ENCODE measurements around the gene MEIS2. TPM values are rescaled to one million over a fixed set of nuclear protein-coding genes. Genes with fewer than 3 reads are reported as not detected.

Gene MEIS2
- polyA plus RNA-seq, 1 donor from 2014 or later = 825 TPM

GRCh38 chr15:37086120-37086519, 14.2 kb downstream of the MEIS2 start:
- peaks cover 69% of the 10 kb centered on the region for H4K20me1 ChIP-seq (ENCODE audit: insufficient read depth)
- no peak for TF ChIP-seq EP300 (conservative IDR thresholded peaks at IDR 0.05; ENCODE audit: poor library complexity, severe bottlenecking)
- TF ChIP-seq REST (IDR thresholded peaks at IDR 0.05; ENCODE audit: borderline replicate concordance) = peak; percentile 61
- H3K27me3 ChIP-seq (ENCODE audit: insufficient read depth, low read depth, low read length) = no peaks in the 10 kb centered on the region
- no peaks in the 10 kb centered on the region for H3K9me3 ChIP-seq (ENCODE audit: low read length)
- H3K4me2 ChIP-seq (ENCODE audit: low read length) = peak overlapping the region; percentile 97
- no peaks in the 10 kb centered on the region for H3K9me2 ChIP-seq (ENCODE audit: insufficient read depth, low read length)
- H3K36me3 ChIP-seq (ENCODE audit: insufficient read depth, low read length) = peaks cover 17% of the 10 kb centered on the region
- H2AFZ ChIP-seq (ENCODE audit: low read depth, low read length) = no peak overlapping the region
- peaks cover 100% of the 10 kb centered on the region for H3K79me2 ChIP-seq (replicated peaks; ENCODE audit: insufficient read depth, low read length)
- peak overlapping the region; percentile 93 for H3K4me3 ChIP-seq (ENCODE audit: low read length)
- peak overlapping the region; percentile 100 for H3K9ac ChIP-seq (ENCODE audit: low read length)
- H3K27ac ChIP-seq (ENCODE audit: low read length) = peak overlapping the region; percentile 99
- H3F3A ChIP-seq (ENCODE audit: insufficient read depth, low read length, poor library complexity, severe bottlenecking) = peaks cover 16% of the 10 kb centered on the region

- Histone ChIP-seq H3K79me2 (replicated peaks; ENCODE audit: insufficient read depth, low read length) (peaks cover 100% of the 10 kb centered on the region), H3K4me2 (ENCODE audit: low read length) (peak overlapping the region; percentile 97)
Observed at GRCh38 chr15:37084602-37085001, 15.7 kb downstream of the MEIS2 start.

More at GRCh38 chr15:37084602-37085001, 15.7 kb downstream of the MEIS2 start:
- Histone ChIP-seq H2AFZ (ENCODE audit: low read depth, low read length) (no peak overlapping the region), H3K27ac (ENCODE audit: low read length) (peak overlapping the region; percentile 99), H3F3A (ENCODE audit: insufficient read depth, low read length, poor library complexity, severe bottlenecking) (peaks cover 16% of the 10 kb centered on the region), H3K9ac (ENCODE audit: low read length) (peak overlapping the region; percentile 100), H3K27me3 (ENCODE audit: insufficient read depth, low read depth, low read length) (no peaks in the 10 kb centered on the region), H3K4me3 (ENCODE audit: low read length) (peak overlapping the region; percentile 93), H4K20me1 (ENCODE audit: insufficient read depth) (peaks cover 80% of the 10 kb centered on the region), H3K9me3 (ENCODE audit: low read length) (no peaks in the 10 kb centered on the region), H3K36me3 (ENCODE audit: insufficient read depth, low read length) (peaks cover 13% of the 10 kb centered on the region), H3K9me2 (ENCODE audit: insufficient read depth, low read length) (no peaks in the 10 kb centered on the region)
- TF ChIP-seq SMC3 (conservative IDR thresholded peaks at IDR 0.05; ENCODE audit: poor library complexity) (no peak), TAF1 (IDR thresholded peaks at IDR 0.05; ENCODE audit: low read depth) (no peak), REST (IDR thresholded peaks at IDR 0.05; ENCODE audit: borderline replicate concordance) (peak; percentile 96), CTCF (IDR thresholded peaks at IDR 0.05; ENCODE audit: poor library complexity, severe bottlenecking) (no peak), RAD21 (conservative IDR thresholded peaks at IDR 0.05) (no peak), MXI1 (conservative IDR thresholded peaks at IDR 0.05; ENCODE audit: poor library complexity, severe bottlenecking) (no peak), EP300 (conservative IDR thresholded peaks at IDR 0.05; ENCODE audit: poor library complexity, severe bottlenecking) (no peak), POLR2AphosphoS5 (IDR thresholded peaks at IDR 0.05) (peak; percentile 43), EZH2 (IDR thresholded peaks at IDR 0.05; ENCODE audit: borderline replicate concordance, insufficient read depth, low read length, poor library complexity, severe bottlenecking) (no peak)
